ENCODE measurements around the gene FOXN3.

The FOXN3 gene

GRCh38 chr14:89324501-89325298 lies 92.3 kb downstream of the FOXN3 start:
- no peak for TF ChIP-seq CTCF (IDR thresholded peaks at IDR 0.05; ENCODE audit: insufficient read depth, missing control alignments)
- FAIRE-seq (no peak), DNase-seq (ENCODE audit: insufficient read length, low spot score) (no peak)

- no peak for TF ChIP-seq CTCF (IDR thresholded peaks at IDR 0.05; ENCODE audit: insufficient read depth, missing control alignments)
These were observed 96.5 kb downstream of the FOXN3 start for GRCh38 chr14:89320381-89321000.

GRCh38 chr14:89319687-89320086 lies 97.3 kb downstream of the FOXN3 start:
- DNase-seq (ENCODE audit: insufficient read length, low spot score) (no peak), FAIRE-seq (no peak)
- TF ChIP-seq CTCF (IDR thresholded peaks at IDR 0.05; ENCODE audit: insufficient read depth, missing control alignments) = no peak

More at GRCh38 chr14:89320381-89321000, 96.5 kb downstream of the FOXN3 start:
- FAIRE-seq (no peak), DNase-seq (ENCODE audit: insufficient read length, low spot score) (no peak)

- TF ChIP-seq CTCF (IDR thresholded peaks at IDR 0.05; ENCODE audit: insufficient read depth, missing control alignments) = no peak
- FAIRE-seq = no peak
These were observed 99.9 kb downstream of the FOXN3 start for GRCh38 chr14:89317051-89317691.

GRCh38 chr14:89315493-89316470 lies 101.3 kb downstream of the FOXN3 start:
- no peak for TF ChIP-seq CTCF (IDR thresholded peaks at IDR 0.05; ENCODE audit: insufficient read depth, missing control alignments)
- DNase-seq (ENCODE audit: insufficient read length, low spot score) = peak; percentile 26
- FAIRE-seq = no peak

More at GRCh38 chr14:89317051-89317691, 99.9 kb downstream of the FOXN3 start:
- DNase-seq (ENCODE audit: insufficient read length, low spot score) = no peak

- TF ChIP-seq CTCF (IDR thresholded peaks at IDR 0.05; ENCODE audit: insufficient read depth, missing control alignments) = no peak
- FAIRE-seq = no peak
These were observed 102.8 kb downstream of the FOXN3 start for GRCh38 chr14:89314274-89314673.

More at GRCh38 chr14:89314274-89314673, 102.8 kb downstream of the FOXN3 start:
- DNase-seq (ENCODE audit: insufficient read length, low spot score) = no peak

Data from D721Med (cell line).